Measurements from ENCODE around the gene VPS33A.

GRCh38 chr12:122226366-122227125 lies 39.7 kb downstream of the VPS33A start:
- TF ChIP-seq CTCF (IDR thresholded peaks at IDR 0.05) (no peak), EP300 (IDR thresholded peaks at IDR 0.05) (no peak), POLR2A (IDR thresholded peaks at IDR 0.05) (no peak)
